GM12878 (cell line): ENCODE results near the gene PRX. TPM values are rescaled to one million over a fixed set of nuclear protein-coding genes. Genes with fewer than 3 reads are reported as not detected.

ENCODE experiments used
- ATAC-seq: fragments of 200-7000 bp; cut with Tn5 transposase; 3 replicates; pipeline ENCODE4 v1.9.1; 2020; ENCODE audit warnings: mild to moderate bottlenecking, moderate library complexity
- BruUV-seq: library from RNA; stranded (reverse); fragments of 400-500 nt; replicated peaks from 2 replicates; lab custom pipeline; 2021; lab: Mats Ljungman, UMichigan
- CTCF ChIA-PET: fragments of 300-600 bp; sonication (Branson Sonifier 250); formaldehyde crosslinking; extraction: SDS; loops from one replicate; lab custom pipeline; 2021; ENCODE audit warnings: inconsistent platforms; lab: Yijun Ruan, JAX
- POLR2A ChIA-PET: fragments of 350-600 bp; formaldehyde crosslinking; extraction: SDS; loops from one replicate; lab custom pipeline; 2021; ENCODE audit warnings: inconsistent platforms; lab: Charles Lee
- RAD21 ChIA-PET: fragments of 300-600 bp; sonication (Branson Sonifier 250); formaldehyde crosslinking; loops from one replicate; lab custom pipeline; 2023; ENCODE audit warnings: antibody characterized with exemption; ENCODE audit not compliant: unreplicated experiment; lab: Charles Lee
- SMC1A ChIA-PET: fragments of 300-600 bp; sonication (Branson Sonifier 250); formaldehyde crosslinking; loops from one replicate; lab custom pipeline; 2023; ENCODE audit not compliant: unreplicated experiment, uncharacterized antibody; lab: Charles Lee
- DNase-seq: peaks from one replicate; pipeline ENCODE4 v3.0.0-alpha.2; 2011; ENCODE audit warnings: low read depth, low spot score
- FAIRE-seq: peaks from 3 replicates; lab custom pipeline; 2011; peaks lifted over from hg19 to GRCh38; lab: Jason Lieb, UNC
- H2AFZ ChIP-seq: 2 replicates; pipeline ENCODE4 v1.6.0; 2011; ENCODE audit warnings: low read depth, low read length, control low read depth; ENCODE audit not compliant: control insufficient read depth
- H3K27ac ChIP-seq: 2 replicates; pipeline ENCODE4 v1.5.1; 2011; ENCODE audit warnings: control low read depth; ENCODE audit not compliant: control insufficient read depth, insufficient read depth
- H3K27me3 ChIP-seq, 2 experiments: replicated peaks in 1 of 2; 2 replicates each; pipeline versions ENCODE4 v1.6.0 to v1.6.1; 2011; ENCODE audit warnings: low read length in 1 of 2; ENCODE audit not compliant: control insufficient read depth in 2 of 2, insufficient read depth in 2 of 2
- H3K36me3 ChIP-seq, 2 experiments: 2 replicates each; pipeline ENCODE4 v1.5.1; 2011; ENCODE audit warnings: low read length in 1 of 2; ENCODE audit not compliant: control insufficient read depth in 2 of 2, insufficient read depth in 2 of 2
- H3K4me1 ChIP-seq: 2 replicates; pipeline ENCODE4 v1.6.1; 2011; ENCODE audit warnings: mild to moderate bottlenecking, low read length, moderate library complexity, mixed read lengths; ENCODE audit not compliant: control insufficient read depth, insufficient read depth
- H3K4me2 ChIP-seq: 2 replicates; pipeline ENCODE4 v1.6.0; 2011; ENCODE audit warnings: control low read depth; ENCODE audit not compliant: control insufficient read depth, insufficient read depth
- H3K4me3 ChIP-seq: fragments of 200-600 bp; sonication (generic); 2 replicates; pipeline ENCODE4 v1.5.1; 2016
- H3K79me2 ChIP-seq: 2 replicates; pipeline ENCODE4 v1.6.0; 2011; ENCODE audit warnings: low read length; ENCODE audit not compliant: control insufficient read depth, insufficient read depth
- H3K9ac ChIP-seq: 2 replicates; pipeline ENCODE4 v1.8.0; 2011; ENCODE audit warnings: low read length, control low read depth, mixed read lengths; ENCODE audit not compliant: control insufficient read depth, insufficient read depth
- H3K9me3 ChIP-seq: replicated peaks from 3 replicates; pipeline ENCODE4 v1.5.1; 2011; ENCODE audit warnings: mild to moderate bottlenecking, low read length; ENCODE audit not compliant: control insufficient read depth, insufficient read depth
- H4K20me1 ChIP-seq: 2 replicates; pipeline ENCODE4 v1.6.0; 2011; ENCODE audit not compliant: control insufficient read depth, insufficient read depth
- BACH1 ChIP-seq: fragments of 450-650 bp; IDR thresholded peaks from 2 replicates; pipeline ENCODE4 v1.6.1; 2017; ENCODE audit warnings: mild to moderate bottlenecking, borderline replicate concordance
- BRCA1 ChIP-seq: IDR thresholded peaks from 2 replicates; pipeline ENCODE4 v1.6.1; 2011; ENCODE audit warnings: low read depth, low read length, improper control_type of control experiment
- CREM ChIP-seq: IDR thresholded peaks from 2 replicates; pipeline ENCODE4 v1.6.1; 2014; ENCODE audit warnings: antibody characterized with exemption, low read depth
- EGR1 ChIP-seq, 2 experiments: IDR thresholded peaks; 1 replicate in 1 of 2; 2 replicates in 1 of 2; pipeline ENCODE4 v1.6.1; 2011 to 2012; ENCODE audit warnings: low read depth in 2 of 2, low read length in 2 of 2, borderline replicate concordance in 1 of 2, mild to moderate bottlenecking in 1 of 2, moderate library complexity in 1 of 2
- POLR2AphosphoS2 ChIP-seq: IDR thresholded peaks from 2 replicates; pipeline ENCODE4 v1.6.1; 2011; ENCODE audit warnings: low read depth, mild to moderate bottlenecking, low read length, improper control_type of control experiment, moderate library complexity
- STAT1 ChIP-seq: fragments of 450-650 bp; conservative IDR thresholded peaks from 2 replicates; pipeline ENCODE4 v1.6.1; 2014; ENCODE audit warnings: antibody characterized with exemption, mild to moderate bottlenecking
- STAT3 ChIP-seq: IDR thresholded peaks from 2 replicates; pipeline ENCODE4 v1.6.1; 2011; ENCODE audit warnings: low read depth, low read length, improper control_type of control experiment
- TCF3 ChIP-seq: IDR thresholded peaks from 2 replicates; pipeline ENCODE4 v1.6.1; 2012; ENCODE audit warnings: low read depth, mild to moderate bottlenecking, low read length, borderline replicate concordance; ENCODE audit not compliant: insufficient read depth
- USF1 ChIP-seq: IDR thresholded peaks from 2 replicates; pipeline ENCODE4 v1.6.1; 2011; ENCODE audit warnings: borderline replicate concordance, low read depth, mild to moderate bottlenecking, moderate library complexity, mixed read lengths, low read length; ENCODE audit not compliant: insufficient read depth; ENCODE audit errors: extremely low read length
- YBX1 ChIP-seq: fragments of 450-650 bp; IDR thresholded peaks from 2 replicates; pipeline ENCODE4 v1.6.1; 2016; ENCODE audit warnings: antibody characterized with exemption
- ZBTB4 ChIP-seq: fragments of 450-650 bp; formaldehyde crosslinking; IDR thresholded peaks from 2 replicates; pipeline ENCODE4 v1.4.0; 2022; ENCODE audit warnings: mild to moderate bottlenecking, moderate library complexity
- WGBS: methylation state at CpG from one replicate; pipeline ENCODE4 v1.1.6; 2016; ENCODE audit warnings: low lambda C conversion rate; ENCODE audit not compliant: insufficient replicate concordance, insufficient coverage; ENCODE audit errors: missing lambda C conversion rate; 5-methylcytosine and 5-hydroxymethylcytosine counted together
- in situ Hi-C: fragments of 300-500 bp; cut with MboI; formaldehyde crosslinking; loops from 9 replicates; pipeline ENCODE4 v1.14.3; 2018; ENCODE audit warnings: mixed read lengths
- intact Hi-C: fragments of 100-400 bp; cut with micrococcal nuclease; formaldehyde crosslinking; loops from one replicate; pipeline ENCODE4 v1.14.2; 2022; ENCODE audit not compliant: unreplicated experiment
- polyA plus RNA-seq, 11 experiments: library from polyadenylated mRNA; depleted of rRNA in 4 of 11; unstranded in 6 of 11; stranded (reverse) in 5 of 11; fragments of >200 nt; fragmentation: Nextera tagmentation in 4 of 11; fragmentation: Illumina TruSeq in 1 of 11; extraction: Ambion mirVana in 4 of 11; extraction: Trizol in 1 of 11; gene quantifications; 1 replicate in 1 of 11; 2 replicates in 10 of 11; pipeline versions ENCODE4 v1.2.1 to v1.2.3, GENCODE V29; 2011 to 2016; ENCODE audit warnings: inconsistent platforms in 2 of 11, missing spikeins in 2 of 11, low read depth in 1 of 11
- total RNA-seq, 4 experiments: library from RNA; depleted of rRNA in 3 of 4; stranded (reverse); fragments of >200 nt in 3 of 4; fragmentation: Illumina TruSeq in 1 of 4; extraction: Trizol in 1 of 4; gene quantifications; 2 replicates each; pipeline versions ENCODE4 v1.2.1 to v1.2.3, GENCODE V29; 2013 to 2021
- TF ChIP-seq, protein P1 (sequence below): IDR thresholded peaks from 2 replicates; pipeline ENCODE4 v1.6.1; 2012; ENCODE audit warnings: low read depth, low read length, improper control_type of control experiment
- TF ChIP-seq, protein P2 (sequence below): IDR thresholded peaks from 2 replicates; pipeline ENCODE4 v1.6.1; 2012; ENCODE audit warnings: mild to moderate bottlenecking, low read depth, low read length

Gene PRX
- total and polyA plus RNA-seq, 10 of the 15 experiments (the other 5 are each of a cell fraction or from before 2014, with no cell fraction given), result 0.02 to 1.4 (median 0.54) TPM; not detected in 1

- 63% methylated on average over 9 of the region's 9 CpGs for WGBS
- Histone ChIP-seq H4K20me1 (no peaks in the 10 kb centered on the region), H3K9me3 (no peaks in the 10 kb centered on the region), H2AFZ (no peak overlapping the region), H3K4me2 (peak overlapping the region; percentile 62), H3K36me3 (no peaks in the 10 kb centered on the region), H3K27ac (peak overlapping the region; percentile 73), H3K9ac (peak overlapping the region; percentile 48), H3K4me3 (peak overlapping the region; percentile 39; the same call in 1 of the 2 replicates), H3K27me3 (no peaks in the 10 kb centered on the region), H3K4me1 (peaks cover 40% of the 10 kb centered on the region), H3K79me2 (peaks cover 10% of the 10 kb centered on the region)
- SMC1A ChIA-PET, result interaction anchor here (1.0 to 1.2 kb wide), 6 partner anchors 9 to 107 kb away, joined by 3 to 4 read pairs (median 4); partner anchors contain the start of gene SERTAD1
- intact Hi-C loops, result loop anchor here (5.0 kb wide), 2 partner anchors 46 to 61 kb away; no protein-coding TSS in a partner anchor
- DNase-seq, result peak; percentile 64
- POLR2A ChIA-PET, result interaction anchor here (0.5 to 1.3 kb wide), 6 partner anchors 10 to 832 kb away, joined by 3 to 5 read pairs (median 3); partner anchors contain the start of gene SERTAD1
- CTCF ChIA-PET, result interaction anchor here (0.6 to 2.7 kb wide), 8 partner anchors 48 to 359 kb away, joined by 3 to 8 read pairs (median 4); no protein-coding TSS in a partner anchor
- peak; percentile 96 for FAIRE-seq
- RAD21 ChIA-PET, result interaction anchor here (0.6 to 1.3 kb wide), 6 partner anchors 8 to 70 kb away, joined by 3 to 9 read pairs (median 3); partner anchors contain the start of genes C19orf47, PLD3 and SERTAD1
- BruUV-seq, result no TSS peak
- in situ Hi-C loops, result no loop called here
- peak; percentile 75 for ATAC-seq
- TF ChIP-seq EGR1 (IDR thresholded peaks at IDR 0.05; ENCODE audit: borderline replicate concordance in 1 of 2, low read depth in 2 of 2, low read length in 2 of 2) (no peak), POLR2AphosphoS2 (no peak), TCF3 (peak; percentile 41; the same call in 1 of the 2 replicates), STAT3 (no peak), ZBTB4 (CRISPR knock-in tag) (no peak), CREM (peak; percentile 63; the same call in 1 of the 2 replicates), BACH1 (no peak), STAT1 (no peak), BRCA1 (no peak), USF1 (no peak), YBX1 (no peak)
- TF ChIP-seq, protein P1, sequence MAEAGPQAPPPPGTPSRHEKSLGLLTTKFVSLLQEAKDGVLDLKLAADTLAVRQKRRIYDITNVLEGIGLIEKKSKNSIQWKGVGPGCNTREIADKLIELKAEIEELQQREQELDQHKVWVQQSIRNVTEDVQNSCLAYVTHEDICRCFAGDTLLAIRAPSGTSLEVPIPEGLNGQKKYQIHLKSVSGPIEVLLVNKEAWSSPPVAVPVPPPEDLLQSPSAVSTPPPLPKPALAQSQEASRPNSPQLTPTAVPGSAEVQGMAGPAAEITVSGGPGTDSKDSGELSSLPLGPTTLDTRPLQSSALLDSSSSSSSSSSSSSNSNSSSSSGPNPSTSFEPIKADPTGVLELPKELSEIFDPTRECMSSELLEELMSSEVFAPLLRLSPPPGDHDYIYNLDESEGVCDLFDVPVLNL, result no peak
- TF ChIP-seq, protein P2, sequence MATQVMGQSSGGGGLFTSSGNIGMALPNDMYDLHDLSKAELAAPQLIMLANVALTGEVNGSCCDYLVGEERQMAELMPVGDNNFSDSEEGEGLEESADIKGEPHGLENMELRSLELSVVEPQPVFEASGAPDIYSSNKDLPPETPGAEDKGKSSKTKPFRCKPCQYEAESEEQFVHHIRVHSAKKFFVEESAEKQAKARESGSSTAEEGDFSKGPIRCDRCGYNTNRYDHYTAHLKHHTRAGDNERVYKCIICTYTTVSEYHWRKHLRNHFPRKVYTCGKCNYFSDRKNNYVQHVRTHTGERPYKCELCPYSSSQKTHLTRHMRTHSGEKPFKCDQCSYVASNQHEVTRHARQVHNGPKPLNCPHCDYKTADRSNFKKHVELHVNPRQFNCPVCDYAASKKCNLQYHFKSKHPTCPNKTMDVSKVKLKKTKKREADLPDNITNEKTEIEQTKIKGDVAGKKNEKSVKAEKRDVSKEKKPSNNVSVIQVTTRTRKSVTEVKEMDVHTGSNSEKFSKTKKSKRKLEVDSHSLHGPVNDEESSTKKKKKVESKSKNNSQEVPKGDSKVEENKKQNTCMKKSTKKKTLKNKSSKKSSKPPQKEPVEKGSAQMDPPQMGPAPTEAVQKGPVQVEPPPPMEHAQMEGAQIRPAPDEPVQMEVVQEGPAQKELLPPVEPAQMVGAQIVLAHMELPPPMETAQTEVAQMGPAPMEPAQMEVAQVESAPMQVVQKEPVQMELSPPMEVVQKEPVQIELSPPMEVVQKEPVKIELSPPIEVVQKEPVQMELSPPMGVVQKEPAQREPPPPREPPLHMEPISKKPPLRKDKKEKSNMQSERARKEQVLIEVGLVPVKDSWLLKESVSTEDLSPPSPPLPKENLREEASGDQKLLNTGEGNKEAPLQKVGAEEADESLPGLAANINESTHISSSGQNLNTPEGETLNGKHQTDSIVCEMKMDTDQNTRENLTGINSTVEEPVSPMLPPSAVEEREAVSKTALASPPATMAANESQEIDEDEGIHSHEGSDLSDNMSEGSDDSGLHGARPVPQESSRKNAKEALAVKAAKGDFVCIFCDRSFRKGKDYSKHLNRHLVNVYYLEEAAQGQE, result no peak
These were observed 57.0 kb downstream of the PRX start for GRCh38 chr19:40355975-40356680.
